Neuronal stem cell (in vitro differentiated cells): ENCODE data around the gene RAB1A.

Experiments used
- DNase-seq: peaks from one replicate; pipeline ENCODE4 v3.0.0-alpha.2; 2013; ENCODE audit warnings: low spot score
- H2AFZ ChIP-seq: one replicate; pipeline ENCODE4 v1.6.1; 2013; ENCODE audit warnings: mild to moderate bottlenecking, low read length, inconsistent platforms
- H2AK5ac ChIP-seq: 2 replicates; pipeline ENCODE4 v1.6.1; 2013; ENCODE audit warnings: low read depth, mild to moderate bottlenecking, inconsistent platforms, low read length, moderate library complexity, mixed read lengths
- H2BK120ac ChIP-seq: 2 replicates; pipeline ENCODE4 v1.6.1; 2013; ENCODE audit warnings: low read depth, mild to moderate bottlenecking, inconsistent platforms, low read length, moderate library complexity, mixed read lengths
- H2BK12ac ChIP-seq: one replicate; pipeline ENCODE4 v1.6.1; 2013; ENCODE audit warnings: low read length, inconsistent platforms
- H2BK15ac ChIP-seq: 2 replicates; pipeline ENCODE4 v1.6.1; 2013; ENCODE audit warnings: mild to moderate bottlenecking, low read length, inconsistent platforms, mixed read lengths
- H2BK5ac ChIP-seq: one replicate; pipeline ENCODE4 v1.6.1; 2013; ENCODE audit warnings: inconsistent platforms, mild to moderate bottlenecking, low read length, moderate library complexity
- H3K14ac ChIP-seq: one replicate; pipeline ENCODE4 v1.6.1; 2013; ENCODE audit warnings: low read length, inconsistent platforms
- H3K18ac ChIP-seq: 2 replicates; pipeline ENCODE4 v1.6.1; 2013; ENCODE audit warnings: low read length, inconsistent platforms
- H3K23ac ChIP-seq: 2 replicates; pipeline ENCODE4 v1.6.1; 2013; ENCODE audit warnings: low read depth, mild to moderate bottlenecking, mixed read lengths, low read length, inconsistent platforms; ENCODE audit not compliant: poor library complexity
- H3K27ac ChIP-seq: replicated peaks from 3 replicates; pipeline ENCODE4 v1.5.1; 2013; ENCODE audit warnings: low read length, inconsistent platforms
- H3K27me3 ChIP-seq, 3 experiments: 2 replicates each; pipeline ENCODE4 v1.6.1; 2013; ENCODE audit warnings: low read length in 3 of 3, mild to moderate bottlenecking in 2 of 3, inconsistent platforms in 1 of 3, low read depth in 1 of 3, mixed read lengths in 1 of 3, moderate library complexity in 1 of 3; ENCODE audit not compliant: control insufficient read depth in 3 of 3, insufficient read depth in 3 of 3
- H3K36me3 ChIP-seq, 2 donors: replicated peaks in 1 of 2; 2 replicates each; pipeline ENCODE4 v1.6.1; 2013; ENCODE audit warnings: low read length in 2 of 2; ENCODE audit not compliant: control insufficient read depth in 2 of 2, insufficient read depth in 2 of 2
- H3K4ac ChIP-seq: 2 replicates; pipeline ENCODE4 v1.6.1; 2013; ENCODE audit warnings: inconsistent platforms, mild to moderate bottlenecking, low read length, moderate library complexity
- H3K4me1 ChIP-seq, 2 donors: 1 replicate in 1 of 2; 2 replicates in 1 of 2; pipeline ENCODE4 v1.6.1; 2013; ENCODE audit warnings: low read length in 2 of 2, low read depth in 1 of 2; ENCODE audit not compliant: control insufficient read depth in 2 of 2, insufficient read depth in 1 of 2
- H3K4me2 ChIP-seq: one replicate; pipeline ENCODE4 v1.6.1; 2013; ENCODE audit warnings: mild to moderate bottlenecking, low read length, inconsistent platforms; ENCODE audit not compliant: insufficient read depth, poor library complexity, severe bottlenecking
- H3K4me3 ChIP-seq, 2 donors: 2 replicates each; pipeline ENCODE4 v1.5.1; 2013; ENCODE audit warnings: low read length in 2 of 2, mild to moderate bottlenecking in 2 of 2, inconsistent platforms in 1 of 2, moderate library complexity in 1 of 2
- H3K79me1 ChIP-seq: one replicate; pipeline ENCODE4 v1.6.1; 2013; ENCODE audit warnings: low read depth, mild to moderate bottlenecking, inconsistent platforms, low read length, moderate library complexity
- H3K9ac ChIP-seq: one replicate; pipeline ENCODE4 v1.6.1; 2013; ENCODE audit warnings: mild to moderate bottlenecking, low read depth, low read length, inconsistent platforms; ENCODE audit not compliant: poor library complexity
- H3K9me3 ChIP-seq, 2 donors: replicated peaks in 1 of 2; 2 replicates each; pipeline versions ENCODE3 to v1.6.1; 2013; ENCODE audit warnings: low read length in 2 of 2, mild to moderate bottlenecking in 2 of 2, inconsistent platforms in 1 of 2, low read depth in 1 of 2, mixed read lengths in 1 of 2, moderate library complexity in 1 of 2; ENCODE audit not compliant: control insufficient read depth in 2 of 2, insufficient read depth in 1 of 2
- H4K8ac ChIP-seq: one replicate; pipeline ENCODE4 v1.6.1; 2013; ENCODE audit warnings: low read depth, mild to moderate bottlenecking, inconsistent platforms, low read length, moderate library complexity
- H4K91ac ChIP-seq: one replicate; pipeline ENCODE4 v1.6.1; 2013; ENCODE audit warnings: low read length, low read depth, mild to moderate bottlenecking, inconsistent platforms; ENCODE audit not compliant: poor library complexity
- WGBS, 2 donors: extraction: QIAGEN DNeasy Blood & Tissue Kit; methylation state at CpG; one replicate each; pipeline ENCODE4 v1.1.7; 2013; ENCODE audit warnings: missing lambda C conversion rate in 2 of 2, mixed read lengths in 1 of 2; ENCODE audit not compliant: insufficient read length in 2 of 2, insufficient replicate concordance in 1 of 2; ENCODE audit errors: extremely low coverage in 2 of 2; 5-methylcytosine and 5-hydroxymethylcytosine counted together

The RAB1A gene

DNA sequence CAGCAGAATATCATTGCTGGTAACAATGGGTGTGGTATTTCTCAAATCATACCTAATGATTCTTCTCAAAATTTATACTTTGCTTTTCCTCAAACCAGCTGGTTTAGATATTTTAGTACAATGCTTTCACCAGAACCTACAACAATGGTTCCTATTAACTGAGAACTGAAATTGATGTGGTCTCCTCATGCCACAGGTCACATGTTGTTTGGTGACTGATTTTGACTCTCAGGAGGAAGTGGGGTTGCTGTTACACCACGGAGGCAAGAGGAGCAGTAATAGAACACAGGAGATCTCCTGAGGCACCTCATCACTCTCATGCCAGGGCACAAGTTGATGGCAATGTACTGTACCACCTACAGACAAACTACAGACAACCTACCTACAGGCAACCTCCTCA is 76.7 kb downstream of the RAB1A start:
- peaks cover 0 to 7% of the 10 kb centered on the region in 2 donors for H3K9me3 ChIP-seq
- no peak overlapping the region for H4K91ac ChIP-seq
- H2BK12ac ChIP-seq, result no peak overlapping the region
- H3K4ac ChIP-seq, result no peak overlapping the region
- no peak overlapping the region for H3K23ac ChIP-seq
- H3K9ac ChIP-seq, result no peak overlapping the region
- no peak overlapping the region for H3K4me3 ChIP-seq
- H2BK15ac ChIP-seq, result no peak overlapping the region
- no peak overlapping the region for H3K18ac ChIP-seq
- H2BK120ac ChIP-seq, result no peak overlapping the region
- H3K4me2 ChIP-seq, result no peak overlapping the region
- H3K36me3 ChIP-seq, result peaks cover 0 to 4% of the 10 kb centered on the region in 2 donors
- H3K14ac ChIP-seq, result no peak overlapping the region
- no peak overlapping the region for H2AK5ac ChIP-seq
- H3K79me1 ChIP-seq, result no peaks in the 10 kb centered on the region
- no peak overlapping the region for H2AFZ ChIP-seq
- no peaks in the 10 kb centered on the region for H3K27me3 ChIP-seq
- no CpG with 5 or more reads among the region's 1 CpG for WGBS, 2 donors
- no peak for DNase-seq
- no peak overlapping the region for H4K8ac ChIP-seq
- no peak overlapping the region for H2BK5ac ChIP-seq
- no peak overlapping the region for H3K27ac ChIP-seq
- H3K4me1 ChIP-seq, result peaks cover 2 to 8% of the 10 kb centered on the region in 2 donors

DNA sequence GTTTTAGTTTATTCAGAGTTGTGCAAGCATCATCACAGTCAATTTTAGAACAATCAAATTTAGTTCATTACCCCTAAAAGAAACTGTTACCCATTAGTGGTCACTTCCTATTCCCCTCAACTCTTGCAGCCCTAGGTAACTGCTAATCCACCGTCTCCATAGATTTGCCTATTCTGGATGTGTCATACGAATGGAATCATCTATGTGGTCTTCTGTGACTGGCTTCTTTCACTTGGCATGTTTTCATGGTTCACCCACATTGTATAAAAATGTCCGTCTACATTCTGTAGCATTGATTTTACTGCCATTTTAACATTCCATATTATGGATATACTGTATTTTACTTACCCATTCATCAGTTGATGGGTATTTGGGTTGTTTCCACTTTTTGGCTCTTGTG is 79.0 kb downstream of the RAB1A start:
- no peak overlapping the region for H2BK12ac ChIP-seq
- H4K8ac ChIP-seq, result no peak overlapping the region
- peaks cover 2% of the 10 kb centered on the region in 2 donors for H3K4me1 ChIP-seq
- no peak overlapping the region for H2BK120ac ChIP-seq
- no peaks in the 10 kb centered on the region for H3K79me1 ChIP-seq
- DNase-seq, result no peak
- no peak overlapping the region for H3K4me3 ChIP-seq
- no peak overlapping the region for H2AFZ ChIP-seq
- H3K4ac ChIP-seq, result no peak overlapping the region
- peaks cover 0 to 2% of the 10 kb centered on the region in 2 donors for H3K36me3 ChIP-seq
- H2BK5ac ChIP-seq, result no peak overlapping the region
- no peaks in the 10 kb centered on the region for H3K27me3 ChIP-seq
- no CpG with 5 or more reads among the region's 3 CpGs for WGBS, 2 donors
- peaks cover 5 to 12% of the 10 kb centered on the region in 2 donors for H3K9me3 ChIP-seq
- no peak overlapping the region for H3K18ac ChIP-seq
- H3K23ac ChIP-seq, result no peak overlapping the region
- no peak overlapping the region for H4K91ac ChIP-seq
- H3K9ac ChIP-seq, result no peak overlapping the region
- no peak overlapping the region for H2AK5ac ChIP-seq
- H3K4me2 ChIP-seq, result no peak overlapping the region
- H3K14ac ChIP-seq, result no peak overlapping the region
- no peak overlapping the region for H3K27ac ChIP-seq
- H2BK15ac ChIP-seq, result no peak overlapping the region

DNA sequence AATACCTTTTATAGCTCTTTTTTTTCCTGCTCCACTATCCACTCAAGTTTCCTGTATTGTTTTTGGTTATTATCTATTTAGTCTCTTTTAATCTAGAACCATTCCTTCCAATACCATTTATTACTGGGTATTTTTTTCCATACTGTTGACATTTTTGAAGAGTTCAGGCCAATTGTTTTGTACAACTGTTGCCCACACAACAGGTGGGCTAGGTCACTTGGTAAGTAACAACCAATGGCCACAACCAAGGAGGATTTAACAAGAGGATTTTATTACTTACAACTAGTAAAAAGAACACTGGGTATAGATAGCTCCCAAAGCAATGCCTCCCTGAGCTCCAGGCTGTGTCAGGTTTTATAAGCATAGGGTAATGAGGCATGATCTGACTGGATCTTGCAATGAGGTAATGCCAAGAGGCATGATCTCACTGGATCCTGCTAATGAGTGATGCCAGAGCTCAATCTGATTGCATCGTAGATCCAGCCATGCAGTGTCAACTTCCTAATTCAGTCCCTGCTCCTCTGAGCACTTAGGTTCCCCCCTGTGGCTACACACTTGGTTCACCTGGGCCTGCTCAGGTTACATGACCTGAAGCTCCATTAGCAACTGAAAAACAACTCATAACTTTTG is 80.8 kb downstream of the RAB1A start:
- no peak overlapping the region for H3K9ac ChIP-seq
- no CpG with 5 or more reads among the region's 1 CpG for WGBS, 2 donors

DNA sequence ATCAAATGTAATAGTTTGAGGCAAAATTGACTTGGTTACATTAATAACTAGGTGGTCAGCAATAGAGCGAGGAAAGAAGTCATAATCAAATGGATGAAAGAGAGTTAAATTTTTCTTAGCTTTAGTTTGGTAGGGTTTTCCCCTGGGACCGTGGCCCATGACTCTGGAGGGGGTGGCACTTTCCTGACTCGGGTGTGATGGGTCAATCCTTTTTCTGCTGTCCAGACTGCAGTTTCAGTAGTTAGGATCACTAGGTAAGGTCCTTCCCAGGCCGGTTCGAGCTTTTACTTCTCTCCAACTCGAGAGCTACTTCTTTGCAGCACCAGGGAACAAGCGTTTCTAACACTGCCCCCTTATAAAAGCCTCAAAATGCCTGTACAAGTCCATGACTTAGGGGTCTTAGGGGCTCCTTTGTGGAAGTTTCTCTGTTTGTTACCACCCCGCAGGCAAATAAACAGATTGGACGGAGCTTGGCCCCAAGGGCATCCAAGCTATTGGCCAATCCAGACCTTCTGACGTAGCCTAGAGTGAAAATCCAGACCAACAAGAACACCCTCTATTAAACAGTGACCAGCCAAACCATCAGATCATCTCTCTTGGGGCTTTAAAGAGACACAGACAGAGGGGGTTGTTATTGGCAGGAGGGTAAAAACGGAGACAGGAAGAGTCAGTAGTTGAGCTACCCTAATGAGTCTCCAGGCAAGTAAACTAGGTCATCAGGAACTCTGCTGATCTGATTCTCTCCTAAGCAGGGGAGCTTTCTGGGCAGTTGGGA is 83.1 kb downstream of the RAB1A start:
- no peak overlapping the region for H3K23ac ChIP-seq
- DNase-seq, result no peak
- H2BK120ac ChIP-seq, result no peak overlapping the region
- no peak overlapping the region for H3K14ac ChIP-seq
- no peak overlapping the region for H2AFZ ChIP-seq
- no peak overlapping the region for H3K4ac ChIP-seq
- H3K4me2 ChIP-seq, result no peak overlapping the region
- no peak overlapping the region for H3K27ac ChIP-seq
- no peak overlapping the region for H4K91ac ChIP-seq
- H3K4me3 ChIP-seq, result no peak overlapping the region
- H2BK15ac ChIP-seq, result no peak overlapping the region
- H3K9me3 ChIP-seq, result peaks cover 5 to 13% of the 10 kb centered on the region in 2 donors
- peaks cover 0 to 4% of the 10 kb centered on the region in 2 donors for H3K36me3 ChIP-seq
- no peak overlapping the region for H2BK5ac ChIP-seq
- no peak overlapping the region for H4K8ac ChIP-seq
- no peaks in the 10 kb centered on the region for H3K79me1 ChIP-seq
- no peak overlapping the region for H2AK5ac ChIP-seq
- H3K27me3 ChIP-seq, result no peaks in the 10 kb centered on the region
- H3K18ac ChIP-seq, result no peak overlapping the region
- peaks cover 0 to 4% of the 10 kb centered on the region in 2 donors for H3K4me1 ChIP-seq
- H2BK12ac ChIP-seq, result no peak overlapping the region
- WGBS, 2 donors, result no CpG with 5 or more reads among the region's 11 CpGs
- H3K9ac ChIP-seq, result no peak overlapping the region

More for the DNA sequence above, 80.8 kb downstream of the RAB1A start:
- H2BK120ac ChIP-seq, result no peak overlapping the region
- DNase-seq, result no peak
- H4K8ac ChIP-seq, result no peak overlapping the region
- no peak overlapping the region for H3K4me3 ChIP-seq
- no peaks in the 10 kb centered on the region for H3K27me3 ChIP-seq
- no peak overlapping the region for H2BK15ac ChIP-seq
- H3K36me3 ChIP-seq, result peaks cover 0 to 3% of the 10 kb centered on the region in 2 donors
- H3K23ac ChIP-seq, result no peak overlapping the region
- no peak overlapping the region for H2BK12ac ChIP-seq
- no peak overlapping the region for H3K4ac ChIP-seq
- H3K79me1 ChIP-seq, result no peaks in the 10 kb centered on the region
- no peak overlapping the region for H3K4me2 ChIP-seq
- H3K18ac ChIP-seq, result no peak overlapping the region
- no peak overlapping the region for H2AK5ac ChIP-seq
- H3K9me3 ChIP-seq, result peaks cover 5 to 15% of the 10 kb centered on the region in 2 donors
- H2AFZ ChIP-seq, result no peak overlapping the region
- H3K4me1 ChIP-seq, result peaks cover 0 to 4% of the 10 kb centered on the region in 2 donors
- H3K14ac ChIP-seq, result no peak overlapping the region
- no peak overlapping the region for H3K27ac ChIP-seq
- H2BK5ac ChIP-seq, result no peak overlapping the region
- no peak overlapping the region for H4K91ac ChIP-seq
